Panc1 (cell line): ENCODE measurements around the gene PLCH1. TPM values are rescaled to one million over a fixed set of nuclear protein-coding genes. Genes with fewer than 3 reads are reported as not detected.

ENCODE experiments used
- ATAC-seq: fragments of 200-7000 bp; cut with Tn5 transposase; 2 replicates; pipeline ENCODE4 v1.9.1; 2020; ENCODE audit warnings: mild to moderate bottlenecking, moderate library complexity
- BruUV-seq: library from RNA; stranded (reverse); fragments of 400-500 nt; replicated peaks from 2 replicates; lab custom pipeline; 2021; lab: Mats Ljungman, UMichigan
- CTCF ChIA-PET: fragments of 300-600 bp; sonication (Branson Sonifier 250); formaldehyde crosslinking; loops from one replicate; lab custom pipeline; 2022; ENCODE audit warnings: antibody characterized with exemption; lab: Charles Lee
- POLR2A ChIA-PET: fragments of 300-600 bp; sonication (Branson Sonifier 250); formaldehyde crosslinking; loops from one replicate; lab custom pipeline; 2022; ENCODE audit warnings: antibody characterized with exemption; lab: Charles Lee
- DNase-seq: peaks from one replicate; pipeline ENCODE4 v3.0.0-alpha.2; 2010; ENCODE audit warnings: low read depth, low spot score
- H3K27ac ChIP-seq: 2 replicates; pipeline ENCODE4 v1.5.1; 2011; ENCODE audit warnings: mild to moderate bottlenecking, low read length, inconsistent platforms
- H3K27me3 ChIP-seq: fragments of 200-500 bp; sonication (Bioruptor generic); 2 replicates; pipeline ENCODE4 v1.6.0; 2014; ENCODE audit warnings: low read length, inconsistent platforms; ENCODE audit not compliant: control insufficient read depth, insufficient read depth
- H3K36me3 ChIP-seq: fragments of 200-500 bp; sonication (Bioruptor generic); 2 replicates; pipeline ENCODE4 v1.5.1; 2014; ENCODE audit warnings: inconsistent platforms, mild to moderate bottlenecking, low read length, moderate library complexity; ENCODE audit not compliant: control insufficient read depth, insufficient read depth
- H3K4me1 ChIP-seq: 2 replicates; pipeline ENCODE4 v1.5.1; 2011; ENCODE audit warnings: inconsistent platforms, mild to moderate bottlenecking, low read length, moderate library complexity; ENCODE audit not compliant: control insufficient read depth, insufficient read depth
- H3K4me3 ChIP-seq, 2 experiments: 2 replicates each; pipeline ENCODE4 v1.5.1; 2011 to 2012; ENCODE audit warnings: low read depth in 2 of 2, low read length in 2 of 2, mild to moderate bottlenecking in 2 of 2, inconsistent platforms in 1 of 2, moderate library complexity in 1 of 2
- H3K9me3 ChIP-seq: fragments of 200-500 bp; sonication (Bioruptor generic); 2 replicates; pipeline ENCODE4 v1.5.1; 2014; ENCODE audit warnings: low read depth, mild to moderate bottlenecking, inconsistent platforms, low read length, moderate library complexity; ENCODE audit not compliant: control insufficient read depth, insufficient read depth
- CTCF ChIP-seq: fragments of 450-650 bp; IDR thresholded peaks from 2 replicates; pipeline ENCODE4 v1.5.1; 2017; ENCODE audit warnings: mild to moderate bottlenecking
- POLR2AphosphoS5 ChIP-seq: IDR thresholded peaks from 2 replicates; pipeline ENCODE4 v1.6.1; 2012; ENCODE audit warnings: mild to moderate bottlenecking, low read depth, low read length, moderate library complexity
- SIN3A ChIP-seq: IDR thresholded peaks from 2 replicates; pipeline ENCODE4 v1.6.1; 2012; ENCODE audit warnings: low read depth, mild to moderate bottlenecking, low read length, moderate library complexity, borderline replicate concordance; ENCODE audit not compliant: insufficient read depth
- TCF7L2 ChIP-seq: IDR thresholded peaks from 2 replicates; pipeline ENCODE4 v1.6.1; 2011; ENCODE audit warnings: mild to moderate bottlenecking, low read depth, low read length, inconsistent platforms
- in situ Hi-C: cut with HindIII; loops from 2 replicates; pipeline ENCODE4 v1.10.0; 2016; ENCODE audit warnings: low sequenced_read_pairs, low pct_unique_long_range_greater_than_20kb
- intact Hi-C: fragments of 100-400 bp; cut with micrococcal nuclease; formaldehyde crosslinking; loops from one replicate; pipeline ENCODE4 v1.10.0; 2022; ENCODE audit not compliant: unreplicated experiment
- total RNA-seq: library from RNA; stranded (reverse); gene quantifications from one replicate; pipeline ENCODE4 v1.2.1, GENCODE V29; 2021; ENCODE audit not compliant: unreplicated experiment
- TF ChIP-seq, protein P1 (sequence below), 2 experiments: IDR thresholded peaks; 2 replicates each; pipeline ENCODE4 v1.6.1; 2011 to 2012; ENCODE audit warnings: low read depth in 2 of 2, control low read depth in 1 of 2, low read length in 1 of 2, mild to moderate bottlenecking in 1 of 2, moderate library complexity in 1 of 2; ENCODE audit not compliant: insufficient read depth in 1 of 2

Gene PLCH1
- total RNA-seq, 1 experiment from 2014 or later: 0.03 TPM

GRCh38 chr3:155519078-155519477, 225.8 kb downstream of the PLCH1 start:
- ChIA-PET CTCF (no interaction called here), POLR2A (no interaction called here)
- ATAC-seq (no peak), DNase-seq (no peak)
- H3K36me3 ChIP-seq: no peaks in the 10 kb centered on the region
- H3K4me3 ChIP-seq: no peak overlapping the region
- no peaks in the 10 kb centered on the region for H3K9me3 ChIP-seq
- TF ChIP-seq POLR2AphosphoS5 (no peak), SIN3A (no peak), TCF7L2 (no peak), CTCF (no peak)
- TF ChIP-seq, protein P1, sequence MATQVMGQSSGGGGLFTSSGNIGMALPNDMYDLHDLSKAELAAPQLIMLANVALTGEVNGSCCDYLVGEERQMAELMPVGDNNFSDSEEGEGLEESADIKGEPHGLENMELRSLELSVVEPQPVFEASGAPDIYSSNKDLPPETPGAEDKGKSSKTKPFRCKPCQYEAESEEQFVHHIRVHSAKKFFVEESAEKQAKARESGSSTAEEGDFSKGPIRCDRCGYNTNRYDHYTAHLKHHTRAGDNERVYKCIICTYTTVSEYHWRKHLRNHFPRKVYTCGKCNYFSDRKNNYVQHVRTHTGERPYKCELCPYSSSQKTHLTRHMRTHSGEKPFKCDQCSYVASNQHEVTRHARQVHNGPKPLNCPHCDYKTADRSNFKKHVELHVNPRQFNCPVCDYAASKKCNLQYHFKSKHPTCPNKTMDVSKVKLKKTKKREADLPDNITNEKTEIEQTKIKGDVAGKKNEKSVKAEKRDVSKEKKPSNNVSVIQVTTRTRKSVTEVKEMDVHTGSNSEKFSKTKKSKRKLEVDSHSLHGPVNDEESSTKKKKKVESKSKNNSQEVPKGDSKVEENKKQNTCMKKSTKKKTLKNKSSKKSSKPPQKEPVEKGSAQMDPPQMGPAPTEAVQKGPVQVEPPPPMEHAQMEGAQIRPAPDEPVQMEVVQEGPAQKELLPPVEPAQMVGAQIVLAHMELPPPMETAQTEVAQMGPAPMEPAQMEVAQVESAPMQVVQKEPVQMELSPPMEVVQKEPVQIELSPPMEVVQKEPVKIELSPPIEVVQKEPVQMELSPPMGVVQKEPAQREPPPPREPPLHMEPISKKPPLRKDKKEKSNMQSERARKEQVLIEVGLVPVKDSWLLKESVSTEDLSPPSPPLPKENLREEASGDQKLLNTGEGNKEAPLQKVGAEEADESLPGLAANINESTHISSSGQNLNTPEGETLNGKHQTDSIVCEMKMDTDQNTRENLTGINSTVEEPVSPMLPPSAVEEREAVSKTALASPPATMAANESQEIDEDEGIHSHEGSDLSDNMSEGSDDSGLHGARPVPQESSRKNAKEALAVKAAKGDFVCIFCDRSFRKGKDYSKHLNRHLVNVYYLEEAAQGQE (IDR thresholded peaks at IDR 0.05; ENCODE audit: insufficient read depth in 1 of 2, low read depth in 2 of 2, low read length in 1 of 2): no peak
- H3K27ac ChIP-seq: no peak overlapping the region
- no TSS peak for BruUV-seq
- no peaks in the 10 kb centered on the region for H3K27me3 ChIP-seq
- in situ Hi-C loops: no loop called here
- no peaks in the 10 kb centered on the region for H3K4me1 ChIP-seq
- intact Hi-C loops: no loop called here

DNA sequence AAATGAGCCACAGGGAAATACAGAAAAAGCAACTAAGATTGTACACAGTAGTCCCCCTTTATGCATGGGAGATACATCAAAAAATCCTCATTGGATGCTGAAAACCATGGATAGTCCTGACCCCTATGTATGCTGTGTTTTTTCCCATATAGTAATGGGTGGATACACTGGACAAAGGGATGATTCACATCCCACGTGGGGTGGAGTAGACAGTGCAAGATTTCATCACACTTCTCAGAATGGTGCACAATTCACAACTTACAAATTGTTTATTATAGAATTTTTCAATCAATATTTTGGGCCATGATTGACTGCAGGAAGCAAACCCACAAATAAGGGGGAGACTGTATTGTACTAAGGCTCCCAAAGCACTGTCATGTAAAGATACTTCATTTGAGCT, 227.0 kb downstream of the PLCH1 start:
- CTCF ChIA-PET: no interaction called here
- TF ChIP-seq POLR2AphosphoS5 (no peak), TCF7L2 (no peak), CTCF (no peak), SIN3A (no peak)
- TF ChIP-seq, protein P1 (IDR thresholded peaks at IDR 0.05; ENCODE audit: insufficient read depth in 1 of 2, low read depth in 2 of 2, low read length in 1 of 2): no peak
- BruUV-seq: no TSS peak
- no peaks in the 10 kb centered on the region for H3K27me3 ChIP-seq
- no peaks in the 10 kb centered on the region for H3K36me3 ChIP-seq
- ATAC-seq (no peak), DNase-seq (no peak)
- no peak overlapping the region for H3K4me3 ChIP-seq
- H3K4me1 ChIP-seq: no peaks in the 10 kb centered on the region
- intact Hi-C loops: no loop called here
- POLR2A ChIA-PET: no interaction called here
- in situ Hi-C loops: no loop called here
- no peak overlapping the region for H3K27ac ChIP-seq
- no peaks in the 10 kb centered on the region for H3K9me3 ChIP-seq
